H1 (cell line): Measurements from ENCODE around the gene RBM19.

Experiments used
- CBX5 ChIP-seq: fragments of 300-800, 300-1000 bp; sonication (generic); IDR thresholded peaks from 2 replicates; pipeline ENCODE4 v1.7.1; 2016; ENCODE audit warnings: antibody characterized with exemption, low read length, low read depth
- EZH2 ChIP-seq: fragments of 200-600 bp; sonication (generic); IDR thresholded peaks from 2 replicates; pipeline ENCODE4 v1.7.1; 2012; ENCODE audit warnings: low read depth, mild to moderate bottlenecking, moderate library complexity, low read length, inconsistent platforms; ENCODE audit not compliant: severe bottlenecking
- GABPA ChIP-seq: IDR thresholded peaks from 2 replicates; pipeline ENCODE4 v1.6.1; 2011; ENCODE audit warnings: mild to moderate bottlenecking, low read length, moderate library complexity, borderline replicate concordance; ENCODE audit not compliant: insufficient read depth
- KDM1A ChIP-seq: fragments of 200-600, 300-600 bp; sonication (generic); IDR thresholded peaks from 2 replicates; pipeline ENCODE4 v1.7.1; 2016; ENCODE audit warnings: mild to moderate bottlenecking, low read length, borderline replicate concordance
- PHF8 ChIP-seq: fragments of 200-600 bp; sonication (generic); conservative IDR thresholded peaks from 2 replicates; pipeline ENCODE4 v1.7.1; 2012; ENCODE audit warnings: low read depth, mild to moderate bottlenecking, inconsistent platforms, low read length, moderate library complexity
- POLR2A ChIP-seq, 2 experiments: IDR thresholded peaks; 1 replicate in 1 of 2; 2 replicates in 1 of 2; pipeline ENCODE4 v1.6.1; 2011; ENCODE audit warnings: low read depth in 2 of 2, low read length in 2 of 2, mild to moderate bottlenecking in 2 of 2; ENCODE audit errors: control extremely low read depth in 1 of 2
- RXRA ChIP-seq: IDR thresholded peaks from 2 replicates; pipeline ENCODE4 v1.6.1; 2011; ENCODE audit warnings: low read depth, mild to moderate bottlenecking, low read length, moderate library complexity; ENCODE audit not compliant: insufficient read depth
- SUZ12 ChIP-seq: fragments of 200-600 bp; sonication (generic); IDR thresholded peaks from 2 replicates; pipeline ENCODE4 v1.6.1; 2012; ENCODE audit warnings: mild to moderate bottlenecking, inconsistent platforms, low read length, moderate library complexity, mixed read lengths
- TAF1 ChIP-seq: IDR thresholded peaks from 2 replicates; pipeline ENCODE4 v1.6.1; 2011; ENCODE audit warnings: mild to moderate bottlenecking, low read depth, low read length
- YY1 ChIP-seq: IDR thresholded peaks from 2 replicates; pipeline ENCODE4 v1.6.1; 2011; ENCODE audit warnings: low read depth, mild to moderate bottlenecking, low read length
- TF ChIP-seq, protein P1 (sequence below): IDR thresholded peaks from 2 replicates; pipeline ENCODE4 v1.6.1; 2012; ENCODE audit warnings: inconsistent platforms
- TF ChIP-seq, protein P2 (sequence below): IDR thresholded peaks from 2 replicates; pipeline ENCODE4 v1.6.1; 2011; ENCODE audit warnings: low read depth, mild to moderate bottlenecking, low read length; ENCODE audit not compliant: insufficient read depth
- TF ChIP-seq, protein P3 (sequence below), 3 experiments: IDR thresholded peaks; 1 replicate in 2 of 3; 2 replicates in 1 of 3; pipeline versions ENCODE4 v1.5.1 to v1.6.1; 2011; ENCODE audit warnings: low read length in 3 of 3, mild to moderate bottlenecking in 3 of 3, inconsistent platforms in 2 of 3, low read depth in 1 of 3, moderate library complexity in 1 of 3; ENCODE audit not compliant: insufficient read depth in 1 of 3; ENCODE audit errors: control extremely low read depth in 1 of 3

DNA sequence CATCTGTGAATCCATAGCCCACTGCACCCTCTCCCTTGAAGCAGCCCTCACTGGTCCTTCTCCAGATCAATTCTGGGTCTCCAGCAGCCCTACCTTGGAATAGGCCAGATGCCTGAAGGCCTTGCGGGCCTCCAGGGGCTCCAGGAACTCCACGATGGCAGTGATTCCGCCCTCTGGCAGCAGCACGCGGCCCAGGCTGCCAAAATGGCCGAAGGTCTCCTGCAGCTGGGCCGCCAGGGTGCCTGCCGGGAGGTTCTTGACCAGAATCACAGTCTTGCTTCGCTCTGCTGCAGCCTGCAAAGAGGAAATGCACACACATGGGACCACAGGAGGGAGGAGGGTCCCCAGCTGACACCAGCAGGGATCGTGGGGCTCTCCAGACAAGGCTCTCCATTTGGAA is 26.3 kb downstream of the RBM19 start:
- no peak for TF ChIP-seq POLR2A (IDR thresholded peaks at IDR 0.05; ENCODE audit: control extremely low read depth in 1 of 2, low read depth in 2 of 2, low read length in 2 of 2)
- TF ChIP-seq, protein P1, sequence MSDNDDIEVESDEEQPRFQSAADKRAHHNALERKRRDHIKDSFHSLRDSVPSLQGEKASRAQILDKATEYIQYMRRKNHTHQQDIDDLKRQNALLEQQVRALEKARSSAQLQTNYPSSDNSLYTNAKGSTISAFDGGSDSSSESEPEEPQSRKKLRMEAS: no peak
- TF ChIP-seq, protein P2, sequence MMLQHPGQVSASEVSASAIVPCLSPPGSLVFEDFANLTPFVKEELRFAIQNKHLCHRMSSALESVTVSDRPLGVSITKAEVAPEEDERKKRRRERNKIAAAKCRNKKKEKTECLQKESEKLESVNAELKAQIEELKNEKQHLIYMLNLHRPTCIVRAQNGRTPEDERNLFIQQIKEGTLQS: no peak
- TF ChIP-seq, protein P3, sequence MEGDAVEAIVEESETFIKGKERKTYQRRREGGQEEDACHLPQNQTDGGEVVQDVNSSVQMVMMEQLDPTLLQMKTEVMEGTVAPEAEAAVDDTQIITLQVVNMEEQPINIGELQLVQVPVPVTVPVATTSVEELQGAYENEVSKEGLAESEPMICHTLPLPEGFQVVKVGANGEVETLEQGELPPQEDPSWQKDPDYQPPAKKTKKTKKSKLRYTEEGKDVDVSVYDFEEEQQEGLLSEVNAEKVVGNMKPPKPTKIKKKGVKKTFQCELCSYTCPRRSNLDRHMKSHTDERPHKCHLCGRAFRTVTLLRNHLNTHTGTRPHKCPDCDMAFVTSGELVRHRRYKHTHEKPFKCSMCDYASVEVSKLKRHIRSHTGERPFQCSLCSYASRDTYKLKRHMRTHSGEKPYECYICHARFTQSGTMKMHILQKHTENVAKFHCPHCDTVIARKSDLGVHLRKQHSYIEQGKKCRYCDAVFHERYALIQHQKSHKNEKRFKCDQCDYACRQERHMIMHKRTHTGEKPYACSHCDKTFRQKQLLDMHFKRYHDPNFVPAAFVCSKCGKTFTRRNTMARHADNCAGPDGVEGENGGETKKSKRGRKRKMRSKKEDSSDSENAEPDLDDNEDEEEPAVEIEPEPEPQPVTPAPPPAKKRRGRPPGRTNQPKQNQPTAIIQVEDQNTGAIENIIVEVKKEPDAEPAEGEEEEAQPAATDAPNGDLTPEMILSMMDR (IDR thresholded peaks at IDR 0.05; ENCODE audit: control extremely low read depth in 1 of 3, insufficient read depth in 1 of 3, low read depth in 1 of 3, low read length in 3 of 3): no peak
- TF ChIP-seq YY1: no peak
- no peak for TF ChIP-seq SUZ12
- TF ChIP-seq EZH2: no peak
- TF ChIP-seq RXRA: no peak
- TF ChIP-seq PHF8: no peak
- no peak for TF ChIP-seq KDM1A
- TF ChIP-seq CBX5: no peak
- no peak for TF ChIP-seq GABPA
- TF ChIP-seq TAF1: no peak
